Amniotic epithelial cell (primary cell): Measurements from ENCODE around the gene LDLRAD4.

Source experiments
- DNase-seq: peaks from one replicate; pipeline ENCODE4 v3.0.0-alpha.2; 2010; ENCODE audit warnings: low read depth

Gene LDLRAD4

DNA sequence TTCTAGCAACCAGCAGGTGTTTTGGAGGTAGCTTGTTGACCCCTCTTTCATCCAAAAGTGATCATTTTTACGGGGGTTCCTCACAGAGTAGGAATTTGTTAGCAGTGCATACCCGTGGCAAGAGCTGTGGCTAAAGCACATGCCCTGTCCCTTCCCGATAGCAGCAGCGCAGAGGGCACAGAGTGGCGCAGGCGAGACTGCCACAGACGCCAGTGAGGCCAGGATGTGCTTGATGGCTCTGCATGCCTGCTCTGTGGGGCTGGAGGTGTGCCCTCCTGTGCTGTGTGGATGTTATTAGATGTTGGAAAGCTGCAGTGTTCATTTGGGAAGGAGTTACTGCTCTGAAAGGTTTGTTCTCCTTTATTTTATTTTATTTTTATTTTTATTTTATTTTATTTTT lies 354.2 kb downstream of the LDLRAD4 start:
- DNase-seq: no peak

DNA sequence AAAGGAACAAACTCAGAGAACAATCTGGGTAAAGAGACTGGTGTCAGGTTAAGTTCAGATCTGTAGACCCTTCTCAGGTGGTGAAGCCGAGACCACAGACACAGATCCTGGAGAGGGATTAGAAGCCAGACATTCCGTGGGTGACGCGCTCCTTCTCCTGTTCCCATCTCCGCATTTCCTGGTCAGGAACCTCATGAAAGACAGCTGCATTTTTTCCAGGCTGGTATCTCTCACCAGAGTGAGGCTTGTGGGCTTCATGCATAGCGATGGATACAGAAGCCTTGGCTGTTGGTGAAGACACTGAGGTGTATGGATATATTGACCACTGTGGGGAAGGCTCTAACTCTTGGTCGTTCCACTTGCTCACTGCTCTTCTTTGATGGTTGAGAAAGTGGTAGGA lies 355.2 kb downstream of the LDLRAD4 start:
- DNase-seq: no peak

DNA sequence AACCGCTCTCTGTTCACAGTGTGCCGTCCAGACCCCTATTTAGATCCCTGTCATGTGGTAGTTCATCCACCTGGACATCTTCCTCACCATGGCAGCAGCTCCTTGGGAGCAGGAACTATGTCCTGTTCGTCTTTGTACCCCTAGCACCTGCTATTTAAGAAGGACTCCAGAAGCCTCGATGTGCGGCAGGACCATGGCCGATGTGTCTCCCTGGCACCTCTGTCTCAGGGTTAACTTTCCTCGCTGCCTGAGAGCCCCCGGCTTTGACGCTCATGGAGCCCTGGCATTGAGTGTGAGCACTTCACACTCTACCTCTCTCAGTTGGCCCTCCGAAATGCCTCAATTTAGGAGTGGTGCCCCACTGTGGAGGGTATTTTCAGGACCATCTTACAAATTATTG lies 355.8 kb downstream of the LDLRAD4 start:
- no peak for DNase-seq

DNA sequence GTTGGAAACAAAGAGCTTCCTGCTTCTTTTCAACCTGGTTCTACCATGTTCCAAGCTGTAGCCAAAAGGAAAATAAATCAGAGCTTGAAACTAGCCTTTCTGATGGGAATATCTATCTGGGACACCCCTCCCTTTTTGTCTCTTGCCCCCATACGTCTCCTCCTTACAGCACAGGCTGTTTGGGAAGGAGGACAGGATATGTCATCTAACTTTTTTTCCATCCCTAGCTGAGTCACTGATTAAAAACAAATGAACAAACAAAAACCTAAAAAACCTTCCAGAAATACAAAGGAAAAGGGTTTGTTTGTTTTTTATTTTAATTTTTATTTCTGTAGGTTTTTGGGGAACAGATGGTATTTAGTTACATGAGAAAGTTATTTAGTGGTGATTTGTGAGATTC lies 356.2 kb downstream of the LDLRAD4 start:
- no peak for DNase-seq

DNA sequence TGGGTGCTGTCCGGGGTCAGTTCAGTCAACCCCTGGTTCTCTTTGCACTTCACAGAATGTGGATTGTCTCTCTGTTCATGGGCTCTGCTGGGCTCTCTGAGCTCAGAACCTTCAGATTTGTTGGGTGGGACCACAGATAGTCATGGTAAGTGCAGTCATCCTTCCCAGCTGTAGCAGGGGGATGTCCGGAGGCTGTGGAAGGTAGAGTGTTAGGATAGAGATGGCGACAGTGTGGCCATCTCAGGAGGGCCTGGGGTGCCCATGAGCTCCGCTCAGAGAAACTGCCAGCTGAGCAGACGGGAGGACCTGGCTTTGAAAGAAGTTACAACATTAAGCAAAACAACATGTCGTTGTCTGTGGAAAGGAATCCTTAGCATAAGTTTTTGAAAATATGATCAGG lies 358.0 kb downstream of the LDLRAD4 start:
- no peak for DNase-seq

DNA sequence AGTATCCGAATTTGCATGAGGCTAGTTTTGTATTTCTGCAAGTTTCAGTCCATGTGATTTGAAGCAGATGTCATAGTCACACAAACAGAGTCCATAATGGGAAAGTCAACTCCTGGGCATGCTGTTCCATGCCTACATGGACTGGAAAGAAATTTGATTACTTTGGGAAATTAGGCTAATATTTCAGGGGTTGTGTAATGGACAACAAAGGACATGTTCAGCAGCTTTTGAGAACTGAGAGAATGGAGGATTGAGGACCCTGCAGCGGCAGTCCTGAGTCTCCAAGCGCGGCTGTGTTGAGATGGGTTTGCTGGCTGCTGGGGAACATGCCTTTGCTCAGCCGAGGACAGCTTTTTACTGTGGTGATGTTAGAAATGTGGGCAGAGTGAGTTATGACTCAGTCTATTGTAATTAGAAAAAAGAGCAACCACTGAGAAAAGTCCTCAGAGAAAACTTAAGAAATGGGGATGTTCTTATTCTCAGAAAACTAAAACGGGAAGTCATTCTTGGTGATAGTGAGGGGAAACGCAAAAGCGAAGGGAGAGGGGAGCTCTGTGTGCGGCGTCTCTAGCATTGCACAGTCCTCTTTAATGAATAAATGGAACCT lies 358.6 kb downstream of the LDLRAD4 start:
- no peak for DNase-seq

DNA sequence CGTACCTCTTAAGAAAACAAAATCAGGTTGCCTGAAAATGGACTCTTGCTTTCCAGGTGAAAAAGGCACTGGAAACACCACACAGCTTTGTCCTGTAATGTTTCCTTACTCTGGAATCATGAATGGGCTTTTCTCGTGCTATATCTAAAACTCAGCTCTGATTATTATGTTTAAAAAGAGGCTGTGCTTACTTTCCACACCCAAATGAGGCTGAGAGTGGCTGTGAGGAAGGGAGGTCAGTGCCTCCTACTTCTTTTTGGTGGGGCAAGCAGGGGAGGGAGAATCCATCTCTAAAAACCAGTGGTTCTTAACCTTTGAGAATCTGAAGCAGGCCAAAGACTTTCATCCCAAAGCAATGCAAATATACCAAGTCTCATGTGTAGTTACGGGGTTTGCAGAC lies 359.2 kb downstream of the LDLRAD4 start:
- DNase-seq: no peak

DNA sequence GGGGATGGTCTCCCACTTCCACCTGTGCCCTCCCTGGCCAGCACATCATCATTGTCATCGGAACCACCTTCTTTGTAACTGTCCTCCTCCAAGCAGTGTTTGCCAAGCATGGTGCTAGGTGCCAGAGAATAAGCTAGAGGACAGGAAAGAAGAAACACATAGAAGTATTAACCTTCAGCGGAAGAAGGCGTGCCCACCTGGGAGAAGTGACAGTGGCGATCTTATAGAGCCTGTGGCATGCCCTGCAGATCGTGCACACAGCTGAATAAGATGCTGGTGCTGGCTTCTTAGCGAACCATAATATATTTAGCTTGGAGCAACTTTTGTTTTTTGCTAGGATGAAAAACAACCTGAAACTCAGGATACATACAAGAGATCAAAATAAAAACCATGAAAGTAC lies 359.8 kb downstream of the LDLRAD4 start:
- no peak for DNase-seq

DNA sequence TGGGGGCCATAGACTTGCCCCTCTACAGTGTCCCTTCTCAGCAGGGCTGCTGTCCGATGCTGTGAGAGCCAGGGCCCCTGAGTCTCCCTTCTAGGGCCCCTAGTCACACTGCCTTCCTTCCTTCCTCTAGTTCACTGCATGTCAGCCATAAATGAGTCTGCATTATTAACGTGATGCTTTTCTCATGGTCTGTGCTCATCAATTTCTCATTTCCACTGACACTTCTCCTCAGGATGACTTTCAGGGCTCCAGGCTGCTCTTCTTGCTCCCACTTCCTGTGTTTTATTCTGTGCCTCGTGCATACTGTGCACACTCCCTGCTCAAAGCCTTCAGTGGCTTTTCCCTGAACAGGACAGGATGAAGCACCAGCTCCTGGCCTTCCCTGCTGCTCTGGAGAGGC lies 361.3 kb downstream of the LDLRAD4 start:
- no peak for DNase-seq

DNA sequence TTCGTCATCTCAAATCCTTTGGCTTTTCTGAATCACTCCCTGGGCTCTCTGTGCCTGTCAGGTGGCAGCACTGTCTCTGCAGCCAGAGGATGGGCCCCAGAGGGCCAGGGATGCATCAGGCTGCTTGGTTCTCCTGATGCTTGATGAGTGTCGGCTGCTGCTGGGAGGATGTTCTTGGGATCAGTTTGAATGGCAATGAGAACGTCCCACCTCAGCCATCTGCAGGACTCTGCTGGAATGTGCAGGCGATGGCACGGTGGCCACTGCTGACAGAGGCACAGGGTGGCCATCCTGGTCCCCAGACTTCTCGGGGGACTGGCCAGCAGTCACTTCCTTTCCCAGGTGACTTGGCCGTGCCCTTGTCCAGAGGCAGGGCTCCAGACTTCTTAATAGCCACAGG lies 361.8 kb downstream of the LDLRAD4 start:
- no peak for DNase-seq

DNA sequence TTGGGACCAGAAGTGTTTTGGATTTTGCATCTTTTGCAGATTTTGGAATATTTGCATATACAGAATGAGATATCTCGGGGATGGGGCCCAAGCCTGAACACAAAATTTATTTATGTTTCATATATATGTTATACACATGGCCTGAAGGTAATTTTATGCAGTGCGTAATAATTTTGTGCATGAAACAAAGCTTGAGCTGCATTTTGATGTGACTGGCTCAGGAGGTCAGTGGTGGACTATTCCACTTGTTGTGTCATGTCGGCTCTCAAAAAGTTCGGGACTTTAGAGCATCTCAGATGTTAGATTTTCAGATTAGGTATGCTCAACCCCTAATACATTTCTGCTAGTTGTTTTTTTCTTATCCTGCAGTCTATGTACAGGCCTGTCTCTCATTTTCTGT lies 362.4 kb downstream of the LDLRAD4 start:
- DNase-seq: no peak

DNA sequence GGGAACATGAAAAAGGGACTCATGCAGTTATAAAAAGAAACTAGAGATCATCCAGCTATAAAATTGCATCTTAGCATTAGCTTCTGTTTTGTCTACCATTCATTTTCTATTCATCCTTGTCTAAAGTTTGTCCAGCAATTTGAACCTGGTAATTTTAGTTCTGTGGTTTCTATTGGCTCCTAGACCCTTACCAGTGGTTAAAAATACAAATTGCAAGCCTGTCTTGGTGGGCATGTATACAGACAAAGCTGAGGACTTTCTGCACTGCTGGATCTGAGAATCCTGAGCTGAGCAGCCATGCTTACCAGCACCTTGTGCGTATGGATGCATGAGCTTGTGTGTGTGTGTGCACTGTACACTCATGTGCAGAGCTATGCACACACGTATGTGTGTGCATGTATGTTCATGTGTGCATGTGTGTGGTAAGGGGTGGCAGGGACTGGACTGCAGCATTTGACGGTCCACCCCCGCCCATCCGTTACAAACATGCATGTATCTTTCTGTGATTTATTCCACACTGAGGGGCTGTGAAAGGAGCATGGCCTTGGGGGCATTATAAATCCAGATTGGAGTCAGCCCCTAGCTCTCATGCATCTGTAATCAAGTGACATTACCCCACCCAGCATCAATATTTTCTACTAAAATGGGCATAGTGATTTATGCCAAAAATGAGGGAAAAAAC lies 363.1 kb downstream of the LDLRAD4 start:
- no peak for DNase-seq

DNA sequence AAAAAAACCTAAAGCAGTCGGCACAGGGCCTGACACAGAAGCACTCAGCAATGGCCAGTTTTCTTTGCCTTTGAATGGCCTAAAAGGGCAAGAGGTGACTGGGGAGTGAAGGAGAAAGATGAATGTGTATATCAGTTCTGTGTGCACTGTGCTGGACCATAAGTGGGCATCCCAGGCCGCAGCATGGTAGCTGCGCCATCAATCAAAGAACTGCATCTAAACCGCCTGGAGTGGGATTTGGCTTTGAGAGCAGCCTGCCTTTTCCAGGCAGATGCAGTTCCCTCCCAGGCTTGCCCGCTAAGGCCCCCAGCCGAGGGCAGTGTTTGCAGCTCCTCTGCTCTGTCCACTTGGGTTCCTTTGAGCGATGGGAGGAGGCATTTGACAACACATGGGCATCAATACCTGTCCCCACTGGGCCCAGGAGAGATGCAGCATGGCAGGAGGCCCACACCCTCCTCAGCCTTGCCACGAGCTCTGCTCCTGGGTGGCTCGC lies 363.7 kb downstream of the LDLRAD4 start:
- no peak for DNase-seq

DNA sequence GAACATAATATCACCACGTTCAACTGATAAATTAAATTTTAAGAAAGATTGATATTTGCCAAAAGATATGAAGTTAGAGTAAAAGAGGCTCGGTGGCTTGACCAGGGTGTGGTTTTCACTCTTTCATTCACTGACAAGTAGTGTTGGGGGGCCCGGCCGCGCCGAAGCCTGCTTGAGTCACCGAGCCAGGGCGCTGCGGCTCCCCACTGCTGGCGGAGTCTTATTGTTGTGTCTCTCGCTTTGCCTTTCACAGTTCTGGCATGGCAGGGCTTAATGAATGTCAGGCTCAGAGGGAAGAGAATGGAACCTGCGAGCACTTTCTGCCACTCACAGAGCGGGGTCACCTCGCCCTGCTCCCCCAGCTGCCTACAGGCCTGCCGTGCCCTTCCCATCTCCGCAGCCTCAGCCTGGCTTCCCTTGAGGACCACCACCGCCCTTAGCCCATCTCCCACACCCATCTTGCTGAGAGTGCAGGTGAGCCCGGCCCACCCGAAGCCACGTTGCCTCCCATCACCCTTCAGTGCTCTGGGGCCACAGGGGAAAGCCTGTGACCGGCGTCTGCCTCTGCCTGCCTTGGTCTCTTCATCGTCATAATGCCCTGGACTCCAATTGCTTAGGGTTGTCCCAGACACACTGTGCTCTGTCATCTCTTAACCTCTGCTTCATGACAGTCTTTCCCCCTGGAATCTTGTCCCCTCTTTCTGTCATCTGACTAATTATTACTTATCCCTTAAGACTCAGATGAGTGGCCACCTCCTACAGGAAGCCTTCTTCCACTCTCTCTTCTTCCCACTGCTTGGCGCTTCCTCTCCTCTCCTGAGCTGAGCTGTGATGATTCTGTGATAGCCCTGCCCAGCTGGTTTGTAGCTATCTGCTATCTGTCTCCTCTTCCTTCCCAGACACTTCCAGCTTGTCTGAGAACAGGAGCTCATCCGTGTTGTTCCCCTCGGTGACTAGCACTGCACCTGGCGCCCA lies 365.3 kb downstream of the LDLRAD4 start:
- no peak for DNase-seq

DNA sequence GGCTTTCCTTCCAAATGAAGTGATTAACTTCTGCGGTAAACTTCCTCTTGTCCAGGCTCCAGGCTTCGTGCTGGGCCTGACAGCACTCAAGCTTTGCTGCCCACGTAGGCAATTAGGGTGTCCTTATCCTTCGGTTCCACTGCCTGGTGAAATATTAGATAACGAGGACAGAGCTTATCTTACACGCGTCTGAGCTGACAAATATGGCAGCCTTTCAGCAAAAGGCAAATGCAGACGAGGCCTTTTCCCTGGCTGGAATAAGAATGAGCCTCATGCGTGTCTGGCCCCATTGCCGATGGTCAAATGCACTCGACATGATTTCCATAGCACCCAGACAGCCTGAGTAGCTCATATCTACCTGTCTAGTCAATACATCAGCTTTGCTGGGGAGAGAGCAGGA lies 366.3 kb downstream of the LDLRAD4 start:
- no peak for DNase-seq

DNA sequence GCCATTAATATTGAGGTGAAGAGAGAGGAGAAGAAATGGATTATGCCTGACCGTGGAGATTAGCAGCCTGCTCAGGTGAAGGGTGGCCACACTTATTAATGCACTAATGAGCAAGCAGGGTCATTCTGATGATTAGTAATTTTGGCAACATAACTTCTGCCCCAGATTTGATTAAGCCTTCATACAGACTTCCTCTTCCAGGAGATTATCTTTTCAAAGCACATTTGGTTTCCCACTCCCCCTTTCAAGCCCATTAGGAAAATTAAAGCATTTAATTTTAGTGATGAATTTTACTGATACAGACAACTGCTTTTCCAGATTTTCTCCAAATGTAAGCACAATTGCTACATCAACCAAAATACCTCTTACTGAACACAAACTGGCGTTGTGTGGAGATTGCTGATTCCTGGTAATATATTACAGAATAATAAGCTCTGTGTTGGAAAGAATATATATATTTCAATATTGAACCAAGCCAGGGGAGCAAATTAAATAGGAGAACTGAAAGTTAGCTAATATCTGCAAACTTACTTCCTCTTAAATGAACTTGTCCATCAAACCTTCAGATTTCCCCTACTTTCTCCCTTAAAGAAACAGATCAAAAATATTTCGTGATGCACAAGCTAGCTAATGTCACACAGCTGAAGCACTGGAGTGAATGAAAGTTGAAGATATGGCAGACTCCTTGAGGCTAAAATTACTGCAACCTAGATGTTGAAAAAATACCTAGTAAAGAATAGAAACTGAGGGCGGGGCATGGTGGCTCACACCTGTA lies 367.0 kb downstream of the LDLRAD4 start:
- no peak for DNase-seq

DNA sequence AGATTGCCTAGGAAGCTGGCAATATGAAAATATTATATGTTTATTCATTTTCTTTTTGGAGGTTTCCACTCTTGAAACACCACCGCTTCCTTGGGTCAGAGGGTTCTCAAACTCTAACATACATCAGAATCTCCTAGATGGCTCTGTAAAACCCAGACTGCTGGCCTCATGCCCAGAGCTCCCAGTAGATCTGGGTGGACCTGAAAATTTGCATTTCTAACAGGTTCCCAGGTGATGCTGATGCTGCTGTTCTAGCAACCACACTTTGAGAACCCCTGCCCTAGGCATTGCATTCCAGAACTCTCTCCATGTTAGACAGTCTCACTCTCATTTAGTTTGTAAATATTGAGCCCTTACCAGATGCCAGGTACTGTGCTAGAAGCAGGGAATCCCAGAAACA lies 368.4 kb downstream of the LDLRAD4 start:
- DNase-seq: no peak

DNA sequence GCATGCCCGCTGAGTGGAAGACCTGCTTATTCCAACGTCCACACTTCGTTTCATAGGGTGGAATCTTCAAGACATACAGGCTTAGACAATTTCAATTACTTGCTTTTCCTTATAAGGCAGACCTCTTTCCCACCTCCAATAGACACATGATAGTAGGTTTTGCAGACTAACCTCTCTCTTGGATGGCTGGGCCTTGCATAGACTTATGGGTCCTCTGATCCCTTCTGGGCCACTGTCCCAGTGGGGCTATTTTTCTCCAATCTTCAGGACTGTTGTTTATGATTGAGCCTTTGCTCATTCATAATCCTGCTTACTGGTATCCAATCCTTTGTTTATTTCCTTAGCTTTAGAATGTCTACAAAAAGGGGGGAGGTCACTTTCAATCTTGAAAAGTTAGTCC lies 368.9 kb downstream of the LDLRAD4 start:
- no peak for DNase-seq

DNA sequence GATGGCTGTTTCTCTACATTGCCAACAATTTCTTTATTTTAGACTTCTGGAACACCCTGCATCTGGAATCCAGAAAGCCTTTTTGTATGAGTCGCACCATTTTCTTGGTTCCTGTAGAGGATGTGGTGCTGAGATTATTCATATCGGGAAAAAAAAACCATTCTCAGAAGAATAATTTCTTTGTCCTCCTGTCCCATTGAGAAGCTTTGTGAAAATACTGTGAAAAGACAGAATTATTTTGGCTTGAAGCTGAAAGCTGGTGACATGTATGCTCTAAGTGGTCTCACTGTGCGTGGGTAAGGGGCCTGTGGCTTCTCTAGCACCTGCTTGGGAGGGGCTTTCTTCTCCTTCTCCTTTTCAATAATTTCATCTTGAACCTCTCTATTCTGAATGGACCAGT lies 369.4 kb downstream of the LDLRAD4 start:
- DNase-seq: no peak

DNA sequence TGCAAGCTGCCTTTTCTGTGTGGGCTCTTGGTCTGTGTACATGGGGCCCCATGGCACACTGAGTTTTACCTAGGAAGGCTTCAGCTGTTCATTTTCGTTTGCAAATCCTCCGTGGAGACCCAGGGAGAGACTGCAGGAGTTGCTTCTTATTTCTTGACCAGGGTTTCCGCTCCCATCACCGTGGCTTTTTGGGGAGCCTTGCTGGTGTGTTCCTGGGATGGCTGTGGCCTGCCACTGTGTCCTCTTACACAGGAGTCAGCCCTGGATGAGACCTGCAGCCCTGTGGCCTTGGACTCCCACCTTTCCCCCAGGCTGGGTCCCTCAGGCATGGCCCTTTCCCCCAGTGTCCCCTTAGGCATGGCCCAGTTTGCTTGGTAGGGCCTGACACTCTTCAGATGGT lies 370.8 kb downstream of the LDLRAD4 start:
- DNase-seq: no peak

DNA sequence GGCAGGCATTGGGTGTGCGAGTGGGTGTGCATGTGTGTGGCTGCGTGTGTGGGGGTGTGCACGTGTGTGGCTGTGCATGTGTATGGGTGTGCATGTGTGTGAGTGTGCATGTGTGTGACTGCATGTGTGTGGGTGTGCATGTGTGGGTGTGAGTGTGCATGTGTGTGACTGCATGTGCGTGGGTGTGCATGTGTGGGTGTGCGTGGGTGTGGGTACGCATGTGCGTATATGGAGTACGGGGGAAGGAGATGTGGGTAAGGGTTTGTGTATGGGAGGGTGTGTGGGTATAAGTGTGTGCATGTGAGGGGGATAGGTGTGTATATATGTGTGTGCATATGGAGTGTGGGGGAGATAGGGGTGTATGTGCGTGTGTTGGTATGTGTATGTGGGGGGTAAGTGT lies 371.4 kb downstream of the LDLRAD4 start:
- no peak for DNase-seq

DNA sequence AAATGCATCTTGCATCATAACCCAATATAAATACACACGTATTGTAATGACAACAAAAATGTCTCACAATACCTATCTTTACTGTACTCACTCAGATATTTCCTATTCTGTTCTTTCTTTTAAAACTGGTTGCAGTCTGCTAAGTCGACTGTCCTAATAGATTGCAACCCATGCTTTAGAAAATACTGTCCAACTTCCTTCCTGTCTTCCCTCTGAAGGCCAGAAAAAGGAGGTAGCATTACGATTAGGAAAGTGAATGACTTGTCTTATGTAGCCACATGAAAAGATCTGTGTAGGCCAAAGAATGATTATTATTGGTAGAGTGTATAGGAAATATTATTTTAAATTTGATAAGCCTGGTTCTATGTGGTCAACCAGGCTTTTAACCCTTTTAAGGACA lies 373.7 kb downstream of the LDLRAD4 start:
- no peak for DNase-seq
